NCI-H2196 (cell line): ENCODE results near the gene MINK1.
"Not testable (repeated sequence)": the region's sequence is repeated elsewhere in the genome, so short reads cannot be mapped to it uniquely, and the experiment has no call there.

Experiments
- DNase-seq: peaks from one replicate; lab custom pipeline; 2025; ENCODE audit not compliant: unreplicated experiment; lab: John Stamatoyannopoulos, UW

MINK1 gene

DNA sequence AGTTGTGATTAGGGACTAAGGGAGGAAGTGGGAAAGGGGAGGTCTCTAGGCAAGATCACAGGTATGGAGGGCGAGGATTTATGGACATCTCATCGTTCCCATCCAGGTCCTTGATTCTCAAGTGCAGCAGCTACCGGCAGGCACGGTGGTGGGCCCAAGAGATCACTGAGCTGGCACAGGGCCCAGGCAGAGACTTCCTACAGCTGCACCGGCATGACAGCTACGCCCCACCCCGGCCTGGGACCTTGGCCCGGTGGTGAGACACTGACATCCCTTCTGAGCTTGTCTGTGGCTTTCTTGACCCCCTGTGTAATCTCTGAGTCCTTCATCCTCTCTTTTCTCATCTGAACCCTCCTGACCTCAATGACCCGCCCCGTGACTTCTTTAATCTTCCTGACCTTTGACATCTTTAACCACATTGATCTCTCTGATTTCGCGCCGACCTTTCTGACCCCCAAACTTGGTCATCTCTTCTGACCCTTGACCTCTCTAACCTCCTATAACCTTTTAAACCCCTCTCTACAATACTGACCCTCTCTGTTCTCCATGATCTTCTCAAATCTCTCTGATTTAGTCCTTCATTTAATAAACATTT is 22.3 kb upstream of the MINK1 start:
- no peak for DNase-seq

DNA sequence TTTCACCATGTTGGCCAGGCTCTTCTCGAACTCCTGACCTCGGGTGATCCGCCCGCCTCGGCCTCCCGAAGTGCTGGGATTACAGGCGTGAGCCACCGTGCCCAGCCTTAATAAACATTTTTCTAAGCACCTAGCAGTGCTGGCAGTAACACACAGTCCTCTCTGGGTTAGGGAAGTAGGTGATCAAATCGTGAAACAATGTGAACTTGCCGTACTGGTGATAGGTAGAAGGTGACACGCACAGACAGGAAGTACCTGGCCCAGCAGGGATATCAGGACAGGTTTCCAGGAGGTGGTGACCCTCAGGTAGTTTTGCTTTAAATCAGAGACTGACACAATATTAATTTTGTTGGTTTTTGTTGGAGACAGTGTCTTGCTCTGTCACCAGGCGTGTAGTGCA is 21.7 kb upstream of the MINK1 start:
- DNase-seq, result no peak

DNA sequence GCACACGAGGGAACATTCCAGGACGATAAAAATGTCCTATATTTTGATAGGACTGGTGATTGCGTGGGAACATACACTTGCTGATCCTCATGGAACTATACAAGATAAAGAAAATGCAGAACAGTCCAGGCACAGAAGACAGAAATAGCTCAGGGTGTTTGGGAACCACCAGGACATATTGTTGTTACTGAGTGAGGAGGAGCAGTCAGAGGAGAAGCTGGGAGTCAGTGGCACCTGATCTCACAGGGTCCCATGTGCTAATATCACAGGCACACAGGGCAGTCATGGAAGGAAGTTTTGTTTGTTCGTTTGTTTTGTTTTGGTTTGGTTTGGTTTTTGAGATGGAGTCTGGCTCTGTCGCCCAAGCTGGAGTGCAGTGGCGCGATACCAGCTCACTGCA is 20.4 kb upstream of the MINK1 start:
- no peak for DNase-seq

DNA sequence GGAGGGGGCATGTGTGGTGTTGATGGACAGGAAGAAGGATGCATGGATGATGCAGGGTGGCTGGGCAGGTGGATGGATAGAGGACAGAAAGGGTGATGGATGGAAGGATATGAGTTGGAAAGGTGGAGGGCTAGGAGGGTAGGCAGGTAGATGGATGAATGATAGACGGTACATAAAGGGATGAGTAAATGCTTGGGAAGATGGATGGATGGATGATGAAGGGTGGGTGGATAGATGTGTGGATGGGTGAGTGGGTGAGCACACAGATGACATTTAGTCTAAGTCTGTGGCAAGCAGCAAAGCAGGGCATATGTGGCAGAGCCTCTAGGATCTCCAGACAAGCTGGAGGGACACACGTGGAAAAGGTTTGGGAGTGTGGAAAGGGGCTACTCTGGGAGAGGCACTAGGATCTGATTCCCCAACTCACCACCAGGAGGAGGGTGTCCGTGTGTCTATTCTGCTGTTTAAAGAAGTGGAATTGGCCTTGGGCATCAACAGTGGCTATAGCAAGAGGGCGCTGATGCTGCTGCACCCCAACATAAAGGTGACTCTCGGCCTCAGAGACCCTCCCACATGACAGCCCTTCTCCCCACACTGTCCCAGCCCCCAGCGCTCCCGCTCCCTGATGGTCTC is 18.0 kb upstream of the MINK1 start:
- no peak for DNase-seq

DNA sequence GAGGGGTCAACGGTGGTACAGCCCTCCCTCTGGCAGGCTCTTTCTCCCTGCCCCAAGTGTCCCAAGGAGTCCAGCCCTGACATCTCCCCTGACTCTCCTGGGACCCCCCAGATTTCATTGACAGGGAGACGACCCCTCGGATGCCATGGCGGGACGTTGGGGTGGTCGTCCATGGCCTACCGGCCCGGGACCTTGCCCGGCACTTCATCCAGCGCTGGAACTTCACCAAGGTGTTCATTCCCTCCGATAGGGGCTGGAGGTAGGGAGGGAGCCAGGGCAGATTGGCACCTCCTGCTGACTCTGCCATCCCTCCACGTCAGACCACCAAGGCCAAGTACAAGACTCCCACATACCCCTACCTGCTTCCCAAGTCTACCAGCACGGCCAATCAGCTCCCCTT is 16.3 kb upstream of the MINK1 start:
- no peak for DNase-seq

DNA sequence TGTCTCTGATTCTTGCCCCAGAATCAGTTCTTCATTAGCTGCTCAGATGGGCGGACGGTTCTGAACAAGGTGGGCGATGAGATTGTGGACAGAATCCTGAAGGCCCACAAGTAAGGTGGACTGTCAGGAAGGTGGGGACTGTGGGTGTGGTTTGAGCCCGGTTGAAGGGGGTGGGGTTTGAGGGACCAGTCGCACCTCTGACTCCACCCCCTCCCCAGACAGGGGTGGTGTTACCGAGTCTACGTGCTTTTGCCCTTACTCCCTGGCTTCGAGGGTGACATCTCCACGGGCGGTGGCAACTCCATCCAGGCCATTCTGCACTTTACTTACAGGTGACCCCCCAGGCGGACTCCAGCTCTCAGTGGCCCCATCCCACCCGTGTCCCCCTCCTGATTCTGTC is 14.9 kb upstream of the MINK1 start:
- DNase-seq, result no peak

DNA sequence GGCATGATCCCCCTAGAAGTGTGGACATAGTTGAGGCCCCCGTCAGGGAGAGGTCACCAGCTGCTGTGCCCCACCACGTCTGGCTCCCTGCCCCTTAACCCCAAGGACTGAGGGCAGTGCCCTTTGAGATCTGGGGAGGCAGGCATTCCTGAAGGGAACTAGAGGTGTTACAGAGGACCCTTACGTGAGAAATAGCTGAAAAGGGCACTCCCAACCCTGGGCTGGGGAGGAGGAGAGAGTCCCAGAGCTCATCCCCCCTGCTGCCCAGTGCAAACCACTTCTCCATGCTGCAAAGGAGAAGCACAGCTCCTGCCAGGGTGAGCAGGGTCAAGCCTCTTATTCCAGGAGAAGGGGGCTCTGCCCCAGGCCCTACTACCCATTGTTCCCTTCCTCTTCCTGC is 10.3 kb upstream of the MINK1 start:
- DNase-seq, result no peak

DNA sequence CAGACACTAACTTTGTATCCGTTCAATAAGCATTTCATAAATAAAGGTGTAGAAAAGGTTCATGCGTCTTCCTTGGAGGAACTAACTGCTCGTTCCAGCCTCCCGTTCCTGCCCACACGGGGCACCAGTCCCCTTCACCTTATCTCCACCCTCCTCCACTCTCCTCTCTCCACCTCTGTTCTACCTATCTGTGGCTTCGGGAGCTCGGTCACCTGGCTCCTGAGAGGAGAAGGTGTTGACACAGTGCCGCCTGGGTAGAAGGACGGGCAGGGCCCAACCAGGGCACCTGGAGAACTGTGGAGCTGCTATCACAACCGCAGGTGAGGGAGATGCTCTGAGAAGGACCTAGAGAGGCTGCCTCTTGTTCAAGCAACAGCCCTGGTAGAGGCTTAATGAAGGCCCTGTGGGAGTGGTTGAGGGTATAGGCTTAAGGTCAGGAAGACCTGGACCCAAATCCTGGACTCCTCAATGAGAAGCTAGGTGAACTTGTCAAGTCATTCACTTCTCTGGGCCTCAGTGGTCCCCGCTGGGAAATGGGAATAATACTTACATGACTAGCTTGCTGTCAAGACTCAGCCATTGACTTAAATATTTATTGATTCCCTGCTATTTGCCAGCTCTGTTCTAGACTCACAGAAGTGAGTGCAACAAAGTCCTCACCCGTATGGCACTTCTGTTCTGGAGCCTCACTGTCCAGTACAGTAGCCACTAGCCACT is 9.6 kb upstream of the MINK1 start:
- DNase-seq, result no peak

DNA sequence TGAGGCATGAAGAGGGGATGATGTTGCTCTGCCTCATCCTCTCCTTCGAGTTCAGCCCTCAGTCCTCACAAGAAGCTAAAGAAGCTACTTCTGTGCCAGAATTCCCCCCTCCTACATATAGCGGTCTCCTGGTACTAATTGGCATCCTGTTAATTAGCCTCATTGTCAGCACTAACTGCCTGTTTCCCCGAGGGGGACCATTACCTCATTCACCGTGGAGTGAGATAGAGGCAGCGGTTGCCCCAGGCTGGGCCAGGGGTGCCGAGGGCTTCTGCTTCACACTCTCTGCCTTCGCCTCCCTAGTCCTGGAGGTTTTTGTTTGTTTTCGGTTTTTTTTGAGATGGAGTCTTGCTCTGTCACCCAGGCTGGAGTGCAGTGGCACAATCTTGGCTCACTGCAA is 5.7 kb upstream of the MINK1 start:
- no peak for DNase-seq

DNA sequence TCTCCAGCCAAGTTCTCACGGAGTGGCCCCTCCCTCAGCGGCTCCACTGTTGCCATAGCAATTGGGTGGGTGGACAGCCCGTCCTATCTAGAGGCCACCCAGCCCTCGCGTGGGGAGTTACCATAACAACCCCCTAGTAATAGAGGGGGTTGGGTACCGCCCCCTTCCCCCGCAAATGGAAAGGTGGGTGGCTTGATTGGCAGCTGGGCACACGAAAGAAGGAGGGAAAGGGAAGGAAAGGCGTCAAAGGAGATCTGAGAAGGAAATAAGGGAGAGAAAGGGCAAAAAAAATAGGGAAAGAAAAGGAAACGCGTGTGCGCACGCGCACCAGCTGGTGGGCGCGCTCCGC is 337 bp upstream of the MINK1 start:
- DNase-seq, result not testable (repeated sequence)

DNA sequence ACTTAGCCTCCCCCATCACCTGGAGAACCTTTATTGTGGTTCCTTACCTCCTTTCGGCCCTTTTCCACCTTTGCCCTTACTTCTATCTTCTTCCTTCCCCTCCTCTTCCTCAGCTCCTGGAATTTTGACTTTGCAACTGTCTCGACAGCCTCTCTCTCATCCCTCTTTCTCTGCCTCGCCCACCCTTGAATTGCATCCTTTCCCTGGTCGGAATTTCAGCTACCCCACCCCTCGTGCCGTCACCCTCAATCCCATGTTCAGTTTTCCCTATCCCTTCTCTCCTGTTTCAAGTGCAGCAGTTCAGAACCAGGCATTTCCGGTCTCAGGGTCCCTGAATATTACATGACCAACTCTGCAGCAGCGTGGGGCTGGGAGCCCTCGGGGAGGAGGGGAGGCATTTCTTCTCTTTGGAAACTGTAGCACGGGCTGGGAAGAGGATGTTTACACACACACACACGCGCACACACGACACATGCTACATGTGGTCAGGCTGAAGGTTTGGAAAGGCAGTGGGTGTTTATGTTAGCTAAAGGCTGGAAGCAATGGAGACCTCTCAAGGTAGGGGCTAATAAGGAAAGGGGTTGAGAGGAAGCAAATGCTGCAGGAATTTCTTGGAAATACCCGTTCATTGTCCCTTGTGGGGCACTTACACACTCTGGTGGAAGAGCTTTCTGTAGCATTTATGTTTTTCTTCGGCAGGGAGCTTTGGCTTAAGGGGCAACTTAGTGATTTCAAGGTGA is 971 bp downstream of the MINK1 start:
- no peak for DNase-seq

DNA sequence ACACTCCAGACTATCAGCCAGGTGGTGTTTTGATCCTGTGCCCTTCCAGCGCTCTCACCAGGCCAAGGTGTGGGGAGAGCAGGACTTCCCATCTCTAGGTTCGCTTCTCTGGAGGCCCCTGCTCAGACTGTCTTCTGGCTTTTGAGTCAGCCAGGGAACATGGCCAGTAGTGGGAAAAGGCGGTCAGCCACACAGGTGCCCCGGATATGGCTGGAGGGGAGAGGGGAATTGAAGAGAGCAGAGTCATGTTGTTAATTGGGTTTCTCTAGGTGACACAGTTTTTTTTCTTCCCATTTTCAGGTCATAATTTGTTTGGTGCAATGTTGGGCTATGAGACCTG is 1.5 kb downstream of the MINK1 start:
- DNase-seq, result no peak

DNA sequence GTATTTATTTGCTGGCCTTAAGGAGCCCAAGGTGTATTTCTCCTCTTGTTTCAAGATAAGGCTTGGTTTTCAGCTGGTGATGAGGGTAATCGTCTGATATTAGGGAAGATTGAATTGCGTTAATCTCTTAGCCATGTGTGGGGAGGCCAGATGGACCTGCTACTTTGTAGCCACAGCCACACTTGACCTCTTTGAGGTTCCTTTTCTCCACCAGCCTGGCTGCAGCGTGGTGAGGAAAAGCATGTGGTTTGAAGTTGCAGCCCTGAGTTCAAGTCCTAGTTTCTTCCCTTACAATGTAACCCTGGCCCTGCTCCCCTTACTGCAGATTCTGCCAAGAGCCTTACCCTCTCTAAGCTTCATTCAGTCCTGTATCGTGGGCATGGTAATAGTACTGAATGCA is 3.1 kb downstream of the MINK1 start:
- no peak for DNase-seq

DNA sequence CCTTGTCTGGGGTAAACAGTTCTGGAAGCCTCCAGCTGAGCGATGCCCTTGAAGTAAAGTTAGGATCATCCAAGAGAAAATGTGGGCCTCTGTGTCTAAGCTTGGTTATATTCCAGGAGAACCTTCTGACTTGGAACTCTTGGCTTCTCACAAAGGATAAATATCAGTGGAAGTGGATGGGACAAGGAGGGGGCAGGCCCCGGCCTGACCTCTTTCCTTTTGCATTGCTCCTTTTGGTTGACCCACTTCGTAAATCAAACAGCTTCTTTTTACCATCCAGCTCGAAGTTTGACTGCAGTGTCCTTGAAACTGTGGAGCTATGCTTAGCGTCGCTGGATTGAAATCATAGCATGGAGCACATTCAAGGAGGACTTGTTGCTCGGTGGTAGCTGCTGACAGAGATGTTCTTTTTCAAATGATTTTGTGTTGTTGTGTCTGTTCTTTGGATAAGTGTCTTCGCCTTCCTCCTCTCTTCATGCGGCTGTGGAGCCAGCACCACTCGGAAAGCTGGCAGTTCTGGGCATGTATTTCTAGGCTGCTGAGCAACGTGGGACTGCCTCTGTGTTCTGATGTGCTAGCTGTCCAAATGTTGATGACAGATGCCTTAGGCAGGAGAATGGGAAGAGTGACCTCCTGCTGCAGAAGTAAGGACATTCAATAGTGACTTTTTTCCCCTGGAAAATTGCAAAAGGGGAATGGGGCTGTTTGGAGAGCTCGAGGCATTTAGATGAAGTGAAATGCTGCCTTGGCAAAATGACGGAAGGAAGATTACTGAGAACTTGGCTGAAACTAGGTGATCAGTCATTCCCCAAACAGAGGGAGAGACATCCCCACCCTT is 4.5 kb downstream of the MINK1 start:
- no peak for DNase-seq

DNA sequence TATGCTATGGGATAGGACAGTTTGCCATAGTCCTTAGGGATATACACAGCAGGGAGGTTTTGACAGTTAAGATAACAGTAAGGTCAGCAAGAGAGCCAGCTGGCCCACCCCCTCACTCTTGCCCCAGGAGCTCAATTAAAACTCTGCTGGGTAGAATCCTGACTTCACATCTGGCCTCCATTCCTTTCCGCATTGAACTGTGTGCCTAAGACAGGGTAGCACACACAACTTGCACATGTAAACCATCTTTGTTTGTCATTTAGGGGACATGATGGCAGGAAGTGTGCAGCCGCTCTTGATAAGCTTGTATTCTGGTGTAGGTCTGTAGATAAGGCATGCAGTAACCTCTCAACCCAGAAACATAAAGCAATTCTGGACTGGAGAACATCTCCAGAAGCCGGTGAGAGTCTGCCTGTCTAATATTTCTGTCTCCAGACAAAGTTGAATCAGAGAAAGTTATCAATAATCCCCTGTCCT is 5.2 kb downstream of the MINK1 start:
- no peak for DNase-seq

DNA sequence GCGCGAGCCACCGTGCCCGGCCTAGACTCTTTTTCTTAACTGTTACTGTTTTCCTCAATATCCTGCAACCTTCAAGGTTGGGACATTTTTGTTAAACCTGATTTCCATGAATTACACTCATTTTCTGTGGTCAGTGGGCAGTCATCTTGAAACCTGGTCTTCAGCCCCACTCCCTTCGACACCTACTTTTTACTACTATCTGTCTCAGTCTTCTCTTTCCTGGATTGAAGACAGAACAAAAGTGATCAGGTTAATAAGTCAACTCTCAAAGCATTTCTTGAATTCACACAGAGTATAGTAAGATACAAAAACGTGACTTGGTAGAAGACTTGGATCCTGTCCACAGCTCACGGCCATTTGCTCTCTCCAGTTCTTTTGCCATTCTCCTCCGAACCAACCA is 6.1 kb downstream of the MINK1 start:
- DNase-seq, result no peak

DNA sequence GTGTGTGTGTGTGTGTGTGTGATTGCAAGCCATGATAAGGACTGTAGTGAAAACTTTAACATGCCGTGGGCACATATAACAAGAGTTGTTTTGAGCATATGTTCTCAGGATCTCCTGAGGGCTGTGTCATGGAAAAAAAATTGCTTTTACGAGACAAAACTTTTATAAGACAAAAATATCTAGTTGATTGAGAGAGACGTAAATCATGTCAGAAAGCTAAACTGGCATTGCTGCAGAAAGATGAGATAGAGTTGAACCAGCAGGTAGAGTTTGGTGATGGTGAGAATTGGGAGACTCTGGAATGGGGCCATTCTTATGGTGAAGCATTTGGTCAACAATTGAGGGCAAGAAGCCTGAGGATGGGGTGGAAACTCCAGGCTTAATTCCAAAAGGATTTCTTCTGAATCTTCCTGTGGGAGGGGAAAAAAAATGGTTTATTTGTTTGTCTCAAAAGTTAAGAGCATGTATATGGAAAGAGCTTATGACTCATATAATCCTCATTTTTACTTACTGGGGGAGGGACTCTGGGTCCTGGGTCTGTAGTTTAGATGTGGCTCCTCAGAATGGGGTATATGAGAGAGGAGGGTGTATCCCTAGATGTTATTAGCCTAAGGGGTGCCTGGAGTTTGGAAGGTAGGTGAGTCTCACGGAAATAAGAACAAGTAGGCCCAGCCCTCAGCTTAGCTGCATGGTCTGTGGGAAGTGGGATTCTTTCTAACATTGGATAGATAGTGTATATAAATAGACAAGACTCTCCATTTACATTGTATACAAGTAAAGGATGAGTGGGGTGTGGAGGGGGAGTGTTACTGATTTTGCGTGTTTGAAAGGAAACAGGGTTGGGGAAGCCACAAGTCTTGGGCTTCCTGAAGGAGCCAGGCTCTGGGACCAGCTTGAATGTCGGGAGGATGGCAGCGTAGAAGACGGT is 7.1 kb downstream of the MINK1 start:
- no peak for DNase-seq

DNA sequence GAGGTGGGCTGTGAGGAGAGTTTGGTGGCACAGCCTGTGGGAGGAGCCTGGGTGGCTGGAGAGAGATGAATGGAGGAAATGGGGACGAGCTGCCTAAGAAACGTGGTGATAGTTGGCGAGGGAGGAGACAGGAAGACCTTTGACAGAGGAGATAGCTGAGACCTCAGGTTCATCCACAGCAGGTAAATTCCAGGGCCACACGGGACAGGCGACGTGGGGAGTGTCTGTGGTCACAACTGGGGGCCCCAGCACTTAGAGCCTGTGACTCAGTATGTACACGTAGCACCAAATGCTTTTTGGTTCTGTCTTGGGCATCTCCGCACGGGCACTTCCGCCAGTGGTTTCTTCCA is 7.7 kb downstream of the MINK1 start:
- no peak for DNase-seq

DNA sequence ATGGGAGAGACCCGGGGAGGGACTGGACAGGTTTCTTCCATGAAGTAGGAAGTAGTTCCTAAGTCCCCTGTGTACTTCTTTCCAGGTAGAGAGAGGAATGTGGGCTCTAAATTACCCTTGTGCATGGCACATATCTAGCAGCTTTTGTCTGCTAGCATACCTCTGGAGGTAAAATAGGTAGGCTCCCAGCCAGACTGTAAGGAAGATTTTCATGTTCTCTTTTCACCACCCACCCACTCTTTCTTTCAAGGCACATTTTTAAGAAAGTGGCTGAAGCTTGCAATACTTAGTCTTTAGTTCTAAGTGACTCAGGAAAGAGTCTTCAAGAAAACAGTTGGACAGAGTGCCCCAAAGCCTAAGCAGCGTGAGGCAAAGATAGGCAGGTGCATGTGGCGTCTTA is 9.2 kb downstream of the MINK1 start:
- DNase-seq, result no peak

DNA sequence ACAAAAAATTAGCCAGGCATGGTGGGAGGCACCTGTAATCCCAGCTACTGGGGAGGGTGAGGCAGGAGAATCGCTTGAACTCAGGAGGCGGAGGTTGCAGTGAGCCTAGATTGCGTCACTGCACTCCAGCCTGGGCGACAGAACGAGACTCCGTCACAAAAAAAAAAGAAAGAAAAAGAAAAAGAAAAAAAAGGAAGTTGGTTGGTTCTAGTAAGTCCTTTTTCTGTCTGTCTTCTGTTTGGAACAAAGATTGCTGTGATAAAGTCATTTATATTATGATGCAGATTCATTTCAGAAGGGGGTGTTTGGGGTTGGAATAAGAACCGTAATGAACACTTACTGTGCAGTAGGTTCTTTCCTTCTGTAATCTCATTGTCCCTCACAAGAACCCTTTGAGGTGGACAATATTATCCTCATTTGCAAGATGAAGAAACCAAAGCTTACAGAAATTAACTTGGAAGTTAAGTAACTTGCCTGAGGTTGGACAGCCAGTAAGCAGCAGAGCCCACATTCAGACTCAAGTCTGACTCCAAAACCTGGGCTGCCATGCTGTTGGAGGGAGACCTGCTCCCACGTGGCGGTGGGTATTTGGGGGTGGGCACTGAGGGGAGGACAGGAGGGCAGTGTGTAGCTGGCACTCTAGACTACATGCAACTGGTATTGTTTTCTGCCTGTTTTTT is 10.3 kb downstream of the MINK1 start:
- DNase-seq, result no peak
